ENCODE results near the gene SYNDIG1. TPM values are rescaled to one million over a fixed set of nuclear protein-coding genes. Genes with fewer than 3 reads are reported as not detected.

SYNDIG1 gene
- total RNA-seq, 1 experiment from 2014 or later: not detected

GRCh38 chr20:24677626-24678315 lies 208.3 kb downstream of the SYNDIG1 start:
- Mint-ChIP-seq H3K27ac (ENCODE audit: unreplicated experiment) (no peak overlapping the region), H3K4me3 (ENCODE audit: low read depth, unreplicated experiment) (no peak overlapping the region), H3K27me3 (ENCODE audit: unreplicated experiment) (peaks cover 13% of the 10 kb centered on the region), H3K9me3 (ENCODE audit: low read depth, unreplicated experiment) (no peaks in the 10 kb centered on the region), H3K36me3 (ENCODE audit: insufficient read depth, unreplicated experiment) (no peaks in the 10 kb centered on the region), H3K4me1 (ENCODE audit: low read depth, unreplicated experiment) (no peaks in the 10 kb centered on the region)
- no TSS peak for BruUV-seq (replicated peaks)
- TF ChIP-seq CTCF (IDR thresholded peaks at IDR 0.05; ENCODE audit: unreplicated experiment): no peak
- no peak for DNase-seq
- CTCF ChIA-PET: no interaction called here
- intact Hi-C loops (cut with micrococcal nuclease; ENCODE audit: unreplicated experiment): no loop called here

GRCh38 chr20:24678351-24679106 lies 209.1 kb downstream of the SYNDIG1 start:
- intact Hi-C loops (cut with micrococcal nuclease; ENCODE audit: unreplicated experiment): no loop called here
- Mint-ChIP-seq H3K4me3 (ENCODE audit: low read depth, unreplicated experiment) (no peak overlapping the region), H3K4me1 (ENCODE audit: low read depth, unreplicated experiment) (no peaks in the 10 kb centered on the region), H3K36me3 (ENCODE audit: insufficient read depth, unreplicated experiment) (no peaks in the 10 kb centered on the region), H3K27me3 (ENCODE audit: unreplicated experiment) (peaks cover 13% of the 10 kb centered on the region), H3K27ac (ENCODE audit: unreplicated experiment) (no peak overlapping the region), H3K9me3 (ENCODE audit: low read depth, unreplicated experiment) (no peaks in the 10 kb centered on the region)
- CTCF ChIA-PET: no interaction called here
- DNase-seq: no peak
- no TSS peak for BruUV-seq (replicated peaks)
- no peak for TF ChIP-seq CTCF (IDR thresholded peaks at IDR 0.05; ENCODE audit: unreplicated experiment)

- no peak for DNase-seq
- CTCF ChIA-PET: no interaction called here
- no peaks in the 10 kb centered on the region for H3K9me3 Mint-ChIP-seq (ENCODE audit: low read depth, unreplicated experiment)
- no peak overlapping the region for H3K4me3 Mint-ChIP-seq (ENCODE audit: low read depth, unreplicated experiment)
- TF ChIP-seq CTCF (IDR thresholded peaks at IDR 0.05; ENCODE audit: unreplicated experiment): no peak
- H3K4me1 Mint-ChIP-seq (ENCODE audit: low read depth, unreplicated experiment): no peaks in the 10 kb centered on the region
- no peak overlapping the region for H3K27ac Mint-ChIP-seq (ENCODE audit: unreplicated experiment)
- peaks cover 13% of the 10 kb centered on the region for H3K27me3 Mint-ChIP-seq (ENCODE audit: unreplicated experiment)
- no peaks in the 10 kb centered on the region for H3K36me3 Mint-ChIP-seq (ENCODE audit: insufficient read depth, unreplicated experiment)
- intact Hi-C loops (cut with micrococcal nuclease; ENCODE audit: unreplicated experiment): no loop called here
- BruUV-seq (replicated peaks): no TSS peak
Observed at GRCh38 chr20:24679448-24680047, 210.1 kb downstream of the SYNDIG1 start.

- no peaks in the 10 kb centered on the region for H3K36me3 Mint-ChIP-seq (ENCODE audit: insufficient read depth, unreplicated experiment)
- no TSS peak for BruUV-seq (replicated peaks)
- no peaks in the 10 kb centered on the region for H3K9me3 Mint-ChIP-seq (ENCODE audit: low read depth, unreplicated experiment)
- H3K4me1 Mint-ChIP-seq (ENCODE audit: low read depth, unreplicated experiment): no peaks in the 10 kb centered on the region
- H3K27ac Mint-ChIP-seq (ENCODE audit: unreplicated experiment): no peak overlapping the region
- H3K4me3 Mint-ChIP-seq (ENCODE audit: low read depth, unreplicated experiment): no peak overlapping the region
- CTCF ChIA-PET: no interaction called here
- no peak for TF ChIP-seq CTCF (IDR thresholded peaks at IDR 0.05; ENCODE audit: unreplicated experiment)
- peaks cover 13% of the 10 kb centered on the region for H3K27me3 Mint-ChIP-seq (ENCODE audit: unreplicated experiment)
- intact Hi-C loops (cut with micrococcal nuclease; ENCODE audit: unreplicated experiment): no loop called here
- no peak for DNase-seq
Observed at GRCh38 chr20:24681634-24682495, 212.4 kb downstream of the SYNDIG1 start.
